ENCODE measurements around the gene PARP6. TPM values are rescaled to one million over a fixed set of nuclear protein-coding genes. Genes with fewer than 3 reads are reported as not detected.

Gene PARP6
- total and polyA plus RNA-seq, 9 of the 15 experiments (the other 6 are each of a cell fraction or from before 2014, with no cell fraction given), result 14.8 to 83.2 (median 28.3) TPM

DNA sequence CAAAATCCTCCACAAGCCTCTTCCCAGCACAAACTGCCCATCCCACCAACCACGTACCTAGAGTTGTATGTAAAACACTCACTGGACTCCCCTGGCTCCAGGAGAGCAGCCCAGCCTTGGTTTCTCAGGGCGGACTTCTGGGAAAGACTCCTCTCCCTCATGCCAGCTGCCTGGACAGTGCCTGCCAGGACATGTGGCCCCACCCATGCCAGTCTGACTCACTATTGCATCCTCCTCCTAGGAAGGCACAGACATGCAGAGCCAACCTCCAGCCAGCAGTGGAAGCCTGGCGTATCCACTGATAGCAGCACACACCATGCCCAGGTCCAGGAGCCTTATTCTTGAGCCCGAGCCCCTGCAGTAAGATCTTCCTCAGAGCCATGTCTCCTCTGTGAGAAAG lies 50.0 kb downstream of the PARP6 start:
- no peak overlapping the region; a peak in 1 of 4 replicates for H3K9ac ChIP-seq (ENCODE audit: insufficient read depth in 1 of 2, low read depth in 2 of 2, low read length in 2 of 2)
- H3K4me1 ChIP-seq (replicated peaks in 1 of 2; ENCODE audit: control insufficient read depth in 2 of 2, insufficient read depth in 2 of 2, low read length in 2 of 2), result peaks cover 15 to 20% of the 10 kb centered on the region in 2 experiments; a peak in 4 of 5 replicates
- H3K27me3 ChIP-seq (ENCODE audit: control insufficient read depth in 2 of 2, insufficient read depth in 2 of 2, low read length in 2 of 2), result no peaks in the 10 kb centered on the region
- no TSS peak for BruUV-seq (replicated peaks)
- peaks cover 87% of the 10 kb centered on the region for H3K79me2 ChIP-seq (ENCODE audit: control insufficient read depth, insufficient read depth, low read length)
- DNase-seq (ENCODE audit: extremely low read depth in 1 of 4, low spot score in 3 of 4) (no peak), FAIRE-seq (no peak), ATAC-seq (no peak)
- ChIA-PET CTCF (ENCODE audit: low intra/inter-chr PET ratio) (interaction anchor here (0.6 kb wide), 1 partner anchor 32 kb away, joined by 4 read pairs; no protein-coding TSS in a partner anchor), POLR2A (interaction anchor here (0.7 to 0.9 kb wide), 2 partner anchors 8 to 38 kb away, joined by 3 read pairs; no protein-coding TSS in a partner anchor)
- peaks cover 90% of the 10 kb centered on the region for H3K36me3 ChIP-seq (ENCODE audit: control insufficient read depth, insufficient read depth, low read length)
- intact Hi-C loops (cut with micrococcal nuclease), result no loop called here
- in situ Hi-C loops (cut with MboI), result no loop called here
- H3K4me2 ChIP-seq (ENCODE audit: insufficient read depth, low read length), result no peak overlapping the region
- WGBS (ENCODE audit: insufficient coverage, low coverage, missing lambda C conversion rate), result 92% methylated on average over 4 of the region's 4 CpGs
- no peaks in the 10 kb centered on the region for H3K9me3 ChIP-seq (replicated peaks; ENCODE audit: control insufficient read depth, insufficient read depth, low read depth, low read length)
- no peak overlapping the region for H2AFZ ChIP-seq (ENCODE audit: low read depth, low read length)
- H3K27ac ChIP-seq (ENCODE audit: extremely low read depth, low read depth, low read length), result no peak overlapping the region
- peaks cover 23% of the 10 kb centered on the region for H4K20me1 ChIP-seq (replicated peaks; ENCODE audit: control insufficient read depth, insufficient read depth, low read length)
- TF ChIP-seq SIX5 (IDR thresholded peaks at IDR 0.05; ENCODE audit: borderline replicate concordance in 1 of 2, insufficient read depth in 1 of 2, low read depth in 1 of 2, low read length in 2 of 2) (0 out of 4 replicates have a peak, but pooled peaks of 1 of the 2 experiments have one; percentile 10), ASH1L (IDR thresholded peaks at IDR 0.05; ENCODE audit: borderline replicate concordance, low read depth, partially characterized antibody) (no peak)
- no peak overlapping the region for H3K4me3 ChIP-seq
- H3K9me1 ChIP-seq (ENCODE audit: control insufficient read depth, insufficient read depth, low read length), result peaks cover 8% of the 10 kb centered on the region

DNA sequence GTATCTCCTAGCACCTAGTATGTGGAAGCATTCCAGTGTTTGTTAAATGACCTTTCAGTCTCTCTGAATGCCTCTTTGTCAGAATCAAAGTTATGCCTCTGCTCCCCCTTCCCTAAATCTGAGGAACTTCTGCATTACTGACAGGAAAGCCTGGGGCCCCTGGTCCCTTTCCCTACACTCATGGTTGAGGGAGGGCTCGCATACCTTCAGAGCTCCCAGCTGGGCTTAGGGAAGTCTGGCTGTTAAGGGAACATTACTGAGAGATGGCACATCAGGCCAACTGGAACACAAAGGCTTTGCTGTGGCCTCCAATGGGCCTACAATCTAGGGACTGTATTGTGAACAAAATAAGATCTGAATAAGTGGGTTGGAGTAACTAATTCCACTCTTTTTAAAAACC lies 51.7 kb downstream of the PARP6 start:
- Histone ChIP-seq H3K79me2 (ENCODE audit: control insufficient read depth, insufficient read depth, low read length) (peaks cover 82% of the 10 kb centered on the region), H3K4me2 (ENCODE audit: insufficient read depth, low read length) (no peak overlapping the region), H4K20me1 (replicated peaks; ENCODE audit: control insufficient read depth, insufficient read depth, low read length) (peaks cover 23% of the 10 kb centered on the region), H3K9me3 (replicated peaks; ENCODE audit: control insufficient read depth, insufficient read depth, low read depth, low read length) (no peaks in the 10 kb centered on the region), H3K9ac (ENCODE audit: insufficient read depth in 1 of 2, low read depth in 2 of 2, low read length in 2 of 2) (no peak overlapping the region), H3K27me3 (ENCODE audit: control insufficient read depth in 2 of 2, insufficient read depth in 2 of 2, low read length in 2 of 2) (no peaks in the 10 kb centered on the region), H2AFZ (ENCODE audit: low read depth, low read length) (no peak overlapping the region), H3K4me1 (replicated peaks in 1 of 2; ENCODE audit: control insufficient read depth in 2 of 2, insufficient read depth in 2 of 2, low read length in 2 of 2) (peaks cover 0 to 5% of the 10 kb centered on the region in 2 experiments; a peak in 2 of 5 replicates), H3K9me1 (ENCODE audit: control insufficient read depth, insufficient read depth, low read length) (peaks cover 5% of the 10 kb centered on the region), H3K27ac (ENCODE audit: extremely low read depth, low read depth, low read length) (no peak overlapping the region), H3K36me3 (ENCODE audit: control insufficient read depth, insufficient read depth, low read length) (peaks cover 94% of the 10 kb centered on the region), H3K4me3 (no peak overlapping the region)
- ChIA-PET POLR2A (interaction anchor here (0.6 kb wide), 1 partner anchor 973 kb away, joined by 5 read pairs; no protein-coding TSS in a partner anchor), CTCF (ENCODE audit: low intra/inter-chr PET ratio) (no interaction called here)
- FAIRE-seq (no peak), DNase-seq (ENCODE audit: extremely low read depth in 1 of 4, low spot score in 3 of 4) (no peak), ATAC-seq (no peak)
- TF ChIP-seq BRCA1 (IDR thresholded peaks at IDR 0.05) (no peak), BRCA1 (CRISPR knock-in tag; IDR thresholded peaks at IDR 0.05) (no peak), RCOR1 (IDR thresholded peaks at IDR 0.05; ENCODE audit: borderline replicate concordance in 1 of 2, low read depth in 2 of 2, low read length in 2 of 2) (no peak), YY1 (IDR thresholded peaks at IDR 0.05; ENCODE audit: borderline replicate concordance in 1 of 3, control insufficient read depth in 1 of 3, extremely low read depth in 1 of 3, insufficient read depth in 3 of 3, insufficient read length in 1 of 3, insufficient replicate concordance in 2 of 3, low read depth in 1 of 3, low read length in 2 of 3) (no peak), ZNF134 (CRISPR knock-in tag; conservative IDR thresholded peaks at IDR 0.05) (no peak), MED1 (CRISPR knock-in tag; IDR thresholded peaks at IDR 0.05; ENCODE audit: borderline replicate concordance) (no peak)
- WGBS (ENCODE audit: insufficient coverage, low coverage, missing lambda C conversion rate), result 94% methylated on average over 1 of the region's 1 CpG
- in situ Hi-C loops (cut with MboI) (no loop called here), intact Hi-C loops (cut with micrococcal nuclease) (no loop called here)
- no TSS peak for BruUV-seq (replicated peaks)
